GM12865 (cell line): ENCODE measurements around the gene PRIM2.
"Not testable (repeated sequence)": the region's sequence is repeated elsewhere in the genome, so short reads cannot be mapped to it uniquely, and the experiment has no call there.

Source experiments
- DNase-seq: peaks from one replicate; pipeline ENCODE4 v3.0.0; 2010; ENCODE audit warnings: low read depth
- H3K4me3 ChIP-seq: 2 replicates; pipeline ENCODE4 v1.5.1; 2011; ENCODE audit warnings: mild to moderate bottlenecking, low read depth, low read length, control low read depth
- CTCF ChIP-seq: IDR thresholded peaks from 2 replicates; pipeline ENCODE4 v1.5.1; 2011; ENCODE audit warnings: low read length, control low read depth, low read depth, inconsistent platforms; ENCODE audit not compliant: insufficient read depth; ENCODE audit errors: missing control alignments

Gene PRIM2

GRCh38 chr6:57510390-57510789 is 193.0 kb downstream of the PRIM2 start:
- H3K4me3 ChIP-seq, DNase-seq: not testable (repeated sequence)

GRCh38 chr6:57515171-57515570 is 197.7 kb downstream of the PRIM2 start:
- DNase-seq, H3K4me3 ChIP-seq: not testable (repeated sequence)

- not testable (repeated sequence) for H3K4me3 ChIP-seq, DNase-seq
Observed at GRCh38 chr6:57515845-57516244, 198.4 kb downstream of the PRIM2 start.

- not testable (repeated sequence) for H3K4me3 ChIP-seq, DNase-seq
Observed at GRCh38 chr6:57516776-57517175, 199.3 kb downstream of the PRIM2 start.

GRCh38 chr6:57519198-57519597 is 201.8 kb downstream of the PRIM2 start:
- DNase-seq, H3K4me3 ChIP-seq: not testable (repeated sequence)

GRCh38 chr6:57521085-57521484 is 203.7 kb downstream of the PRIM2 start:
- not testable (repeated sequence) for H3K4me3 ChIP-seq

GRCh38 chr6:57523221-57523620 is 205.8 kb downstream of the PRIM2 start:
- H3K4me3 ChIP-seq, DNase-seq: not testable (repeated sequence)

More at GRCh38 chr6:57521085-57521484, 203.7 kb downstream of the PRIM2 start:
- DNase-seq, result not testable (repeated sequence)

- not testable (repeated sequence) for DNase-seq, H3K4me3 ChIP-seq
Observed at GRCh38 chr6:57529755-57530154, 212.3 kb downstream of the PRIM2 start.

- not testable (repeated sequence) for H3K4me3 ChIP-seq, DNase-seq
Observed at GRCh38 chr6:57532660-57533059, 215.2 kb downstream of the PRIM2 start.

- H3K4me3 ChIP-seq, DNase-seq: not testable (repeated sequence)
Observed at GRCh38 chr6:57535121-57535520, 217.7 kb downstream of the PRIM2 start.

- peak; percentile 35 for DNase-seq
- not testable (repeated sequence) for H3K4me3 ChIP-seq
- TF ChIP-seq CTCF, result peak; percentile 21
Observed at GRCh38 chr6:57535994-57536393, 218.6 kb downstream of the PRIM2 start.

GRCh38 chr6:57537916-57538315 is 220.5 kb downstream of the PRIM2 start:
- DNase-seq, H3K4me3 ChIP-seq: not testable (repeated sequence)

- not testable (repeated sequence) for H3K4me3 ChIP-seq
Observed at GRCh38 chr6:57551961-57552360, 234.5 kb downstream of the PRIM2 start.

GRCh38 chr6:57557855-57558254 is 240.4 kb downstream of the PRIM2 start:
- H3K4me3 ChIP-seq, DNase-seq: not testable (repeated sequence)

More at GRCh38 chr6:57551961-57552360, 234.5 kb downstream of the PRIM2 start:
- DNase-seq, result not testable (repeated sequence)

- not testable (repeated sequence) for DNase-seq, H3K4me3 ChIP-seq
Observed at GRCh38 chr6:57559170-57559569, 241.7 kb downstream of the PRIM2 start.

- H3K4me3 ChIP-seq, DNase-seq: not testable (repeated sequence)
Observed at GRCh38 chr6:57562233-57562632, 244.8 kb downstream of the PRIM2 start.

- not testable (repeated sequence) for H3K4me3 ChIP-seq, DNase-seq
Observed at GRCh38 chr6:57572119-57572518, 254.7 kb downstream of the PRIM2 start.

- not testable (repeated sequence) for H3K4me3 ChIP-seq, DNase-seq
Observed at GRCh38 chr6:57572844-57573243, 255.4 kb downstream of the PRIM2 start.

GRCh38 chr6:57577023-57577422 is 259.6 kb downstream of the PRIM2 start:
- DNase-seq, H3K4me3 ChIP-seq: not testable (repeated sequence)
